Measurements from ENCODE around the gene LECT2. TPM values are rescaled to one million over a fixed set of nuclear protein-coding genes. Genes with fewer than 3 reads are reported as not detected.

The LECT2 gene
- total RNA-seq, 1 donor from 2014 or later = not detected

DNA sequence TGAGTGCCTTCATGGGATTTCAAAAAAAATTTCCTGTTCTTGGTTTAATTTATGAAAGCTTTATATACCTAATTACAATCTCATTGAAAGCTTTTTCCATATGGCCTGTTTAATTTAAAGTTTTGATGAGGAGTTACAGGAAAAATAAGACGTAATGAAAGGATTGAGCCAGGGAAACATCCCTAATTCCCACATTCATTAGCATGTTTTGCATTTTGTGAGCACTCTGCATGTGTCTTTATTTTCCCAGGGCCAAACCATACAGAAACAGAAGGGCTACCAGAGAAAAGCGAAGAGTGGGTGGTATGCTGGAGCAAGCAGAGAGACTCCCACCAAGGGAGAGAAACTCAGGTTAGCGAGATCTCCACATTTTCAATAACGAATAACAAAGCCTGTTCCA, 20.3 kb upstream of the LECT2 start:
- Histone ChIP-seq H3K27ac (replicated peaks) (no peak overlapping the region), H3K36me3 (no peaks in the 10 kb centered on the region), H3K4me3 (no peak overlapping the region), H3K27me3 (ENCODE audit: low read depth) (no peaks in the 10 kb centered on the region), H3K4me1 (peaks cover 37% of the 10 kb centered on the region), H3K9me3 (replicated peaks) (no peaks in the 10 kb centered on the region)
- DNase-seq = no peak
- TF ChIP-seq, protein P1, sequence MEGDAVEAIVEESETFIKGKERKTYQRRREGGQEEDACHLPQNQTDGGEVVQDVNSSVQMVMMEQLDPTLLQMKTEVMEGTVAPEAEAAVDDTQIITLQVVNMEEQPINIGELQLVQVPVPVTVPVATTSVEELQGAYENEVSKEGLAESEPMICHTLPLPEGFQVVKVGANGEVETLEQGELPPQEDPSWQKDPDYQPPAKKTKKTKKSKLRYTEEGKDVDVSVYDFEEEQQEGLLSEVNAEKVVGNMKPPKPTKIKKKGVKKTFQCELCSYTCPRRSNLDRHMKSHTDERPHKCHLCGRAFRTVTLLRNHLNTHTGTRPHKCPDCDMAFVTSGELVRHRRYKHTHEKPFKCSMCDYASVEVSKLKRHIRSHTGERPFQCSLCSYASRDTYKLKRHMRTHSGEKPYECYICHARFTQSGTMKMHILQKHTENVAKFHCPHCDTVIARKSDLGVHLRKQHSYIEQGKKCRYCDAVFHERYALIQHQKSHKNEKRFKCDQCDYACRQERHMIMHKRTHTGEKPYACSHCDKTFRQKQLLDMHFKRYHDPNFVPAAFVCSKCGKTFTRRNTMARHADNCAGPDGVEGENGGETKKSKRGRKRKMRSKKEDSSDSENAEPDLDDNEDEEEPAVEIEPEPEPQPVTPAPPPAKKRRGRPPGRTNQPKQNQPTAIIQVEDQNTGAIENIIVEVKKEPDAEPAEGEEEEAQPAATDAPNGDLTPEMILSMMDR (IDR thresholded peaks at IDR 0.05; ENCODE audit: borderline replicate concordance) = no peak
- intact Hi-C loops (cut with micrococcal nuclease) = no loop called here

DNA sequence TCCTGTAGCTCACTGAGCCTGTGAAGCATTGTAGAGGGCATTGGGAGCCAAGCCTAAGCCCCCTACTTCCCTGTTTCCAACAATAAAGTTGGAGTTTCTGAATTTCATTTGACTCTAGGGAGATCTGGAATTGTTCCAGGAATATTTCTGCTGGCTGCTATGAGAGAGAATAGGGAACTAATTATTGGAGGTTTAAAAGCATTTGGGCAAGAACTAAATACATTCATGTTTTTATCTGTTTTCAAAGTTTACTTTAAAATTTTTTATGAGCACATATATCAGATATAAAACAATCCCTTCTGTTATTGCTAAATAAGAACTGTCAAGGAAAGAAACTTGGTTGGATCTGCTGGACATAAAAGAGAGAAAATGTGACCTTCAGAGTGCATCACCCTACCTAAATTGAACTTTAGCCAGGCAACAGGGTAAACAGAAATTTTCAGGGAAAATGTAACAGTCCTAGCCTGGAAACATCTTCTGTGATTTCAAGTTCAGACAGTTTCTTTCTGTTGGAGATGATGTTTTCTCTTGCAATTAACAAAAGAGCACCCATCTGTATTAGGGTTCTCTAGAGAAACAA, 19.3 kb upstream of the LECT2 start:
- Histone ChIP-seq H3K36me3 (no peaks in the 10 kb centered on the region), H3K27ac (replicated peaks) (no peak overlapping the region), H3K4me1 (peaks cover 27% of the 10 kb centered on the region), H3K27me3 (ENCODE audit: low read depth) (no peaks in the 10 kb centered on the region), H3K9me3 (replicated peaks) (no peaks in the 10 kb centered on the region), H3K4me3 (no peak overlapping the region)
- DNase-seq = no peak
- TF ChIP-seq, protein P1 (IDR thresholded peaks at IDR 0.05; ENCODE audit: borderline replicate concordance) = no peak
- intact Hi-C loops (cut with micrococcal nuclease) = no loop called here

DNA sequence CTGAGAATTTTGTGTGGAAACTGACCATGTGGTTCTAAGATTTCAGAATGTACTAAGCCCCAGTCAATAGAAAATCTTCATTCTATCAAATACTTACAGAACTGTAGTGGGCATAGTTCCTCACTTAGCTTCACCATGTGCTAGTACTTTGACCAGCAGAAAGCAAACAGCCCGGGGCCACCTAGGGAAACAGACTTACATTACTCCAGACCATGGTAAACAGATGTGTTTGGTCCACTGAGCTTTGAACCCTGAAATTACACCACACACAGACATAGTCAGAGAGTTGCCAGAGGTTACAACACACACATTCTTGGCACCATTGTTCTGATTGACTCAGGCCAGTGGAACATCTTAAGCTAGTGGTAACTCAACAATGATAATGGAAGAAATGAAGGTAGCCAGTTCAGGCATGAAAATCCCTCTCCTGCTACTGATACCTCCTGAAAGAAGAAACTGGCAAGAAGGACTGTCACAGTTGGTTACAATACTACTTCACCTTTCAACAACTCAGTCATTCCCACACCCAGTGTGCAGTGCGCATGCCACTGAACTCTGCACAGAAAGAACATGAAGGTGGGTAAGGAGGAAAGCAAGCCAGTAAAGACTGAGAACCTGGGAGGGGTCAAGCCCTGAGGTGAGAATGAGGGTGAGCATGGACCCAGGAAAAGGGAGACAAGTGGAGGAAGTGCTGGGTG, 18.7 kb upstream of the LECT2 start:
- TF ChIP-seq, protein P1 (IDR thresholded peaks at IDR 0.05; ENCODE audit: borderline replicate concordance) = no peak
- intact Hi-C loops (cut with micrococcal nuclease) = no loop called here
- Histone ChIP-seq H3K27ac (replicated peaks) (no peak overlapping the region), H3K27me3 (ENCODE audit: low read depth) (no peaks in the 10 kb centered on the region), H3K9me3 (replicated peaks) (no peaks in the 10 kb centered on the region), H3K4me3 (no peak overlapping the region), H3K36me3 (no peaks in the 10 kb centered on the region), H3K4me1 (peaks cover 20% of the 10 kb centered on the region)
- DNase-seq = no peak

DNA sequence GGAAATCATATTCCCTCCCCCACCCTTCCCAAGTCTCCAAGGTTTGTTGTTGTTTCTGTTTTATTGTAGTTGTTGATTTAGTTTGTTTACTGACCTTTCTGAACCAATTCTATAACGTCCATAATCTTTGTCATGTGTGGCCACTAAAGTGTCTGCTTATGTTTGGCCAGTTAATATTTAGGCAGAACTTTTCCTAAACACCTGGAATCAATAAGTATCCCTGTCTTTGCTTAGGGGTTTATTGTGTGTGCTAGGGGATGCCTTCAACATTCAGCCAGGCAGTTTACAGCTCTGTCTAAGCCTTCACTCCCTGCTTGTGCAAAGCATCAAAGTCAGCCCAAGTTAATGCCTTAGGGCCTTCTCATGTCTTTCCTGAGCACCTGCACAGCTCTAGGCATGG, 16.9 kb upstream of the LECT2 start:
- H3K27me3 ChIP-seq (ENCODE audit: low read depth) = no peaks in the 10 kb centered on the region
- intact Hi-C loops (cut with micrococcal nuclease) = no loop called here

DNA sequence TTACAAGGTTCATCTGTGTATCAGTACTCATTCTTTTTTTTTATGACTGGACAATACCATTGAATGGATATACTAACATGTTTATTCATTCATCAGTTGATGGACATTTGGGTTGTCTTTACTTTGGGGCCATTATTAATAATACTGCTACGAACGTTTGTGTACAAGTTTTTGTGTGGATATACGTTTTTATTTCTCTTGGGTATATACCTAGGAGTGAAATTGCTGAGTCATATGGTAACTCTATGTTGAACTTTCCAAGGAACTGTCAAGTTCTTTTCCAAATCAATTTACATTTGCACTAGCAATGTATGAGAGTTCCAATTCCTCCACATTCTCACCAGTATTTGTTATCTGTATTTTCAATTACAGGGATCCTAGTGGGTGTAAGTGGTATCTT, 12.0 kb upstream of the LECT2 start:
- intact Hi-C loops (cut with micrococcal nuclease) = no loop called here
- no peaks in the 10 kb centered on the region for H3K36me3 ChIP-seq
- H3K9me3 ChIP-seq (replicated peaks) = no peaks in the 10 kb centered on the region
- no peak for DNase-seq
- peaks cover 4% of the 10 kb centered on the region for H3K4me1 ChIP-seq
- TF ChIP-seq, protein P1 (IDR thresholded peaks at IDR 0.05; ENCODE audit: borderline replicate concordance) = no peak
- H3K27ac ChIP-seq (replicated peaks) = no peak overlapping the region
- H3K27me3 ChIP-seq (ENCODE audit: low read depth) = no peaks in the 10 kb centered on the region
- H3K4me3 ChIP-seq = no peak overlapping the region

More for the DNA sequence above, 16.9 kb upstream of the LECT2 start:
- H3K4me1 ChIP-seq = peaks cover 13% of the 10 kb centered on the region
- H3K4me3 ChIP-seq = no peak overlapping the region
- no peak for DNase-seq
- H3K36me3 ChIP-seq = no peaks in the 10 kb centered on the region
- TF ChIP-seq, protein P1 (IDR thresholded peaks at IDR 0.05; ENCODE audit: borderline replicate concordance) = no peak
- H3K27ac ChIP-seq (replicated peaks) = no peak overlapping the region
- H3K9me3 ChIP-seq (replicated peaks) = no peaks in the 10 kb centered on the region
